ENCODE measurements around the gene MMP20. TPM values are rescaled to one million over a fixed set of nuclear protein-coding genes. Genes with fewer than 3 reads are reported as not detected.
A peak's percentile ranks its signal among the peaks of the same experiment; 100 is the strongest.
"Not testable (repeated sequence)": the region's sequence is repeated elsewhere in the genome, so short reads cannot be mapped to it uniquely, and the experiment has no call there.

MMP20 gene, protein sequence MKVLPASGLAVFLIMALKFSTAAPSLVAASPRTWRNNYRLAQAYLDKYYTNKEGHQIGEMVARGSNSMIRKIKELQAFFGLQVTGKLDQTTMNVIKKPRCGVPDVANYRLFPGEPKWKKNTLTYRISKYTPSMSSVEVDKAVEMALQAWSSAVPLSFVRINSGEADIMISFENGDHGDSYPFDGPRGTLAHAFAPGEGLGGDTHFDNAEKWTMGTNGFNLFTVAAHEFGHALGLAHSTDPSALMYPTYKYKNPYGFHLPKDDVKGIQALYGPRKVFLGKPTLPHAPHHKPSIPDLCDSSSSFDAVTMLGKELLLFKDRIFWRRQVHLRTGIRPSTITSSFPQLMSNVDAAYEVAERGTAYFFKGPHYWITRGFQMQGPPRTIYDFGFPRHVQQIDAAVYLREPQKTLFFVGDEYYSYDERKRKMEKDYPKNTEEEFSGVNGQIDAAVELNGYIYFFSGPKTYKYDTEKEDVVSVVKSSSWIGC
- total RNA-seq (2014; rRNA removed; shearing (Covaris generic)) = not detected in 2 replicates

DNA sequence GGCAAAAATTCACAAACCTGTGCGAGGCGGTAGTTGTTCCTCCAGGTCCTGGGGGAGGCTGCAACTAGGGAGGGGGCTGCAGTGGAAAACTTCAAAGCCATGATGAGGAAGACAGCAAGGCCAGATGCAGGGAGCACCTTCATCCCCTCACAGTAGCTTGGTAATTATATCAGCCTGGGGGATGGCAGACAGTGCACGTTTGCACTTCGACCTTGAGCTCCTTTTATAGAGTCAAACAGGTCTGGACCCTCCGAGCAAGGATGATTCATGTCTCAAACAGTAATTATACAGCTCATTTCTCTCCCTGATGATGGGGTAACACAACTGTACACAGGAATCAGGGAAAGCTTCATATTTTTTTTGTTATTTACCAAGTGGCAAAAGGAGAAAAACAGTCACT lies at the start of gene MMP20:
TSS of gene MMP20 (minus strand) at position 156 of the 400 bp plus-strand sequence. CDS start at position 143, 13 bp downstream.
- no peak for DNase-seq (ENCODE audit: low read depth)

DNA sequence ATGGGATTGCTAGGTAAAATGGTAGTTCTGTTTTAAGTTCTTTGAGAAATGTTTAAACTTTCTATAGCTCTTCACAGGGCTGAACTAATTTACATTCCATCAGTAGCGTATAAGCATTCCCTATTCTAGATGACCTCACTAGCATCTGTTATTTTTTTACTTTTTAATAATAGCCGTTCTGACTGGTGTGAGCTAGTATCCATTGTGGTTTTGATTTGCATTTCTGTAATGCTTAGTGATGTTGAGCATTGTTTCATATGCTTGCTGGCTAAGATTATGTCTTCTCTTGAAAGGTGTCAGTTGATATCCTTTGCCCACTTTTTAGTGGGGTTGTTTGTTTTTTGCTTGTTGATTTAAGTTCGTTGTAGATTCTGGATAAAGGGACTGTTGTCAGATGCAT lies 44.5 kb upstream of the MMP20 start:
- no peak for DNase-seq (ENCODE audit: low read depth)

DNA sequence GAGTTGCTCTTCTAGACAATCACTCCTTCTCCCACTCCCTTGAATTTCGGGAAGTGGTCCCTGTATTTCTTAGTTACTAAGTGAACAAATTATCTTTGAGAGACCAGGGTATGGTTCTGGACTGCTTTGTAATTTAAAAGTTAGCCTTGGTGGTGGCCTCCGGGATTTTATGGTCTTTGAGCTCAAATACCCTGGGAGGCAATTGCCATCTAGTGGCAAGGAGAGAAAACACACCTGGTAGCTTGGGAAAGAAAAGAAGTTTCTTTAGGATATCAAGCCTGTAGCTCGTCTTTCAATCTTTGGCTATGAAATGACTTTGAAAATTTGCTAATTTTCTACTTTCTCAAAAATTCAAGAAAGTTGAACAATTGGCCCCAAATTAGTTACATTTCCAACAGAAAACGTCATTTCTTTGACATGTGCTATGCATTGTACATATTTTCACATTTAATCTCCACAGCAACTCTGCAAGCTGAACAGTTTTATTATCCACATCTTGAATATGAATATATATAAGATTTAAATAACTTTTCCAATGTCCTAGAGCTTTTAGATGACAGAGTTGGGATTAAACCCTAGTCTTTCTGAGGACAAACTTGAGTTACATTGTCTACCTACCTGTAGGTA lies 41.3 kb upstream of the MMP20 start:
- DNase-seq (ENCODE audit: low read depth) = peak; percentile 39

DNA sequence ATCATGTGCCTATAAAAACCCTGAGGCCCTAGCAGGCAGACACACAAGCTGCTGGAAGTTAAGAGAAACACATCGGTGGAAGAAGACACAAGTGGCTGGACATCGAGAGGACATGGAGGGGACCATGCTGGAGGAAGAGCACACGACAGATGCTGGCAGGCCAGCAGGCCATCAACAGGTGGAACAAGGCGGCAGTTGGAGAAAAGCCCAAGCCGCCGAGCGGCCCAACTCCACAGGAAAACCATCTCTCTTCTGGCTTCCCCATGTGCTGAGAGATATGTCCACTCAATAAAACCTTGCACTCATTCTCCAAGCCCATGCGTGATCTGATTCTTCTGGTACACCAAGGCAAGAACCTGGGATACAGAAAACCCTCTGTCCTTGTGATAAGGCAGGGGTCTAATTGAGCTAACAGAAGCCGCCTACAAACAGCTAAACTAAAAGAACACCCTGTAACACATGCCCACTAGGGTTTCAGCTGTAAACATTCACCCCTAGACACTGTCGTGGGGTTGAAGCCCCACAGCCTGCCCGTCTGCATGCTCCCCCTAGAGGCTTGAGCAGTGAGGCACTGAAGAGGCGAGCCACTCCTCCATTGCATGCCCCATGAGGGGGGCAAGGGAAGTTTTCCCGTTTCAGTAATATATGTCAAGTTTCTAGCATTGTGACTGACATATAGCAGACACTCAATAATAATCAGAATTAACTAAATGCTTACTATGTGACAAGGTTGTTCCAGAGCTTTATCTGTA lies 39.0 kb upstream of the MMP20 start:
- peak; percentile 26 for DNase-seq (ENCODE audit: low read depth)

DNA sequence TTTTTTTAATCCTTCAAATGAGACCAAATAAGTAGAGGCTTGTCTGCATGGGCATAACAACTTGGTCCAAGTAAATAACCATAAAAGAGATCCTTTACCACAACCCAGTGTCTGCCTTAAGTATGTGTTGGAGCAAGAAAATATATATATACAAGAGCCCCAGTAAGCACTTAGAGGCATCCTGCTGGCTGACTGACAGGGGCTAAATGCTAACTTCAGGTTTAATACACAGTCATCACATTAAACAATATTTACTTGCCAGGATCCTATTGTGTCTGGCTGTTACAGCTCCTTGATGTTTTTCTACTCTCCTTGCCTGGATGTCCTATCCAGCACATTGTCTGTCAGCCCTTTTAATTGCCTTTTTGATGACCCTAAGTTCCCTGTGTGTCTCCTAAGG lies 37.5 kb upstream of the MMP20 start:
- no peak for DNase-seq (ENCODE audit: low read depth)

DNA sequence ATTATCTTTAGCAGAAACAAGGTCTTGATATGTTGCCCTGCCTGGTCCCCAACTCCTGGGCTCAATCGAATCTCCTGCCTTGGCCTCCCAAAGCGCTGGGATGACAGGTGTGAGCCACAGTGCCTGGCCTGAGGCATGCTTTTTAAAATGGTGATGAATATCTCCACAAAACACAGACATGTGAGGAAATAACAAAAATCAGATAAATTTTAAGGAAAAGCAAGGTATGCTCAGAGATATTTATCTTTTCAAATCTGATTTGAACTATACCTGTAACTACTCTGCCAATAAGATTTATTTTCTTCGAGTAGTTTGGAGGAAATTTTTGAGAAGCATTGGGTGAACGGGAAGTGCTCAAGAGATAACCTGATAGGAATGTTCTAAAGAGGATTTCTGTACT lies 35.9 kb upstream of the MMP20 start:
- DNase-seq (ENCODE audit: low read depth) = no peak

DNA sequence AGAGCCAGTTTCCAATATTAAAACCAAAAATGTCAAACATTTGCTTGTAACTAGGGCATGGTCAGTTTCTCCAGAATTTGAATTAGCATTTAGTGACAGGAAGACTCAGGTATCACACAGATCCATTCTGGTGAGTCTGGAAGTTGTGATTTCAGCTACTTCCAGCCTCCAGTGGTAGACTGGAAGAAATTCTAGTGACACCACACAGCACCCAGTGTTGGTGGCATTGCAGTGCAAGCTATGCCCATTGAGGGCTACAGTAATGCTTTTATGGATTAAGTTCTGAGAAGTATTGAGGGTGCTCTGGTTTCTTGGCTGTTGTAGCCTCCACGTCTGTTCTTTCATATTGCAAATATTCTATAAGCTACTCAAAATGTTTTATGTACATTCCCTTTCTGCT lies 31.4 kb upstream of the MMP20 start:
- DNase-seq (ENCODE audit: low read depth) = no peak

DNA sequence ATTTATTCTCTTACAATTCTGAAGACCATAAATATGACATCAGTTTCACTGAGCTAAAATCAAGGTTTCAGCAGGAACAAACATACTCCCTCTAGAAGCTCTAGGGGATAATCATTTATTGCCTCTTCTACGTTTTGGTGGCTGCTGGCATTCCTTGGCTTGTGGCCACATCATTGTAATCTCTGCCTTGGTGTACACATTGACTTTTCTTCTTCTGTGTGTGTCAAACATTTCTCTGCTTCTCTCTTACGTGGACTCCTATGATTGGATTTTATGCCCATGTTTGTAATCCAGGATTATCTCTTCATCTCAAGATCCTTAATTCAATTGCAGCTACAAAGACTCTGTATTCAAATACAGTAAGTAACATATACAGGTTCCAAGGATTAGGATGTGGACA lies 30.4 kb upstream of the MMP20 start:
- no peak for DNase-seq (ENCODE audit: low read depth)

DNA sequence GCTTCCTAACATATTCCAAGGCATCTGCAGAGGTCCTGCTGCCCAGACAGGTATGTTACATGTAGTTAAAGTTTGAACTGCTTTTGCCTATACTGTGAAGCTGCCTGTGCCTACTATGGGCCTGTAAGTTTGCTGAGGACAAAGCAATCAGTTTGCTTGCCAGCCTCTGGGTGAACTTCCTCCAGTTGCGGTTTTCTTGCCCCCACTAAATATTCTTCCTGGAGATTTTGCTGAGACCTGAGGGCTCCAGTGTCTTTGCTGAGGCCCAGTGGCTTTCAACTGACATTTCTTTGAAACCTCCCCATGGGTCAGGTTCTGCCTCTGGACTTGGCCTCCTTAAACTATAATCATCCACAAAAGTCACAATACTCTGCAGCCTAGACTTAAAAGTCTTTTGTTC lies 29.6 kb upstream of the MMP20 start:
- DNase-seq (ENCODE audit: low read depth) = no peak

DNA sequence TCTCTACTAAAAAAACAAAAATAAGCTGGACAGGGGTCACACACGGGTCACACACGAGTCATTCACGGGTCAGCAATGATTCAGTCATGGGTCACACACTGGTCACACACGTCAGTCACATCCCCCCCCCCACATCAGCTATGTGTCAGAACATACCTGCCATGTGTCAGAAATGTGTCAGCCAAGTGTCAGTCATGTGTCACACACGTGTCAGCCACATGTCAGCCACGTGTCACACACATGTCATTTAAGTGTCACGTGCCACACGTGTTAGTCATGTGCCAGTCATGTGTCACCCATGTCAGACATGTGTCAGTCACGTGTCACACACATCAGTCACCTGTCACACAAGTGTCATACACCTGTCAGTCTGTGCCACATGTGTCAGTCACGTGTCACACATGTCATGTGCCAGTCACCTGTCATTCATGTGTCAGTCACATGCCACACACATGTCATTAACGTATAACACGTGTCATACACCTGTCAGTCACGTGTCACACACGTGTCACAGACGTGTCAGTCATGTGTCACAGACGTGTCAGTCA lies 28.7 kb upstream of the MMP20 start:
- DNase-seq (ENCODE audit: low read depth) = peak; percentile 19

DNA sequence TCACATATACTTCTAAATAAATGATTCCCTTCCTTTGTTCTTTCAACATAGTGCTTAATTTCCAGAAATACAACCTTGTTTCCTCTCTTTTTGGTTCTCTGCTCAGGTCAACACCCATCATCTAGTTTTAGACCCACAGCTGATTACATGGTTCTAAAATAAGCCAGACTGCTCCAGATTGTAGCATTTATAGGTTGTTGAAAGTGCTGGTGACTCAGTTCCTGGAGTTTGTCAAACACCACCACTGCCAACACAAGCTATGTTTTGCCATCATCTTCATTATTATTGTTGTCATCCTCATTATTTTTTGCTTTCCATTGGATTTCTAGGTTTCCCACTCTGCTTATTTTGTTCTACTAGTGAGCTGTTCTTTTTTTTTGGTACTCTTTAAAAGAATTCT lies 22.3 kb upstream of the MMP20 start:
- no peak for DNase-seq (ENCODE audit: low read depth)

DNA sequence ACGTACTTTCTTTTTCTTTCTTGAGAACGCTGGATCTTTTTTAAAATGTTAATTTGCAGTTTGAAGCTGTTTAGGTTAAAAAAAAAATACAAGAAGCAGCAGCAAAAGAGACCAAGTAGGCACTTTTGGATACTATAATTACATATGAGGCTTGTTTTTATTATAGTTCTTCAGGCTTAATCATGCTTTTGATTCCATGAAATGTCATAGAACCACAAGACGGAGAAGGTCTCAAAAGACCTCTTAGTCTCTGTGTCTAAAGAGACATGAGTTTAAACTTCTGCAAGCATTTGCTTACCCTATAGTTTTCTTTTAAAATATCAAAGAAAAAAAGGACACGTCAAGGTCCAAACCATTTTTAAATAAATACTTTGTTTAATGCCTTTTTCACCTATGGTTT lies 18.8 kb upstream of the MMP20 start:
- no peak for DNase-seq (ENCODE audit: low read depth)

DNA sequence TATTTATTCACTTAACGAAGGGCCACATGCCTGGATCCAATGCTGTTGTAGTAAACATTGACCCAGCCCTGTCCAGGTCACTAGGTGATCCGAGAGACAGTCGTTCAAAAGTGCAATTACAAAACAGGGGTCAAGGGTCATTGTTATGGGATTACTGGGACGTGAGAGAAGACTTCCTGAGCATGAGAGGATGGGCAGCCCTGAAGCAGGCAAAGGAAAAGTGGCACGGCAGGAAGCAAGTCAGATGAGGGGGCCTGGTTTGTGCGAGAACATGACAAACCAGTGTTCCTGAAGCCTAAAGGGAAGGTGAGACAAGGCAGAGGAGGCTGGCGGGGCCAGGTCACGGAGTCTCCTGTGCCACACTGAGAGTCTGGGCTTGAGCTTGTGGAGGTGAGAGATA lies 15.8 kb upstream of the MMP20 start:
- DNase-seq (ENCODE audit: low read depth) = no peak

DNA sequence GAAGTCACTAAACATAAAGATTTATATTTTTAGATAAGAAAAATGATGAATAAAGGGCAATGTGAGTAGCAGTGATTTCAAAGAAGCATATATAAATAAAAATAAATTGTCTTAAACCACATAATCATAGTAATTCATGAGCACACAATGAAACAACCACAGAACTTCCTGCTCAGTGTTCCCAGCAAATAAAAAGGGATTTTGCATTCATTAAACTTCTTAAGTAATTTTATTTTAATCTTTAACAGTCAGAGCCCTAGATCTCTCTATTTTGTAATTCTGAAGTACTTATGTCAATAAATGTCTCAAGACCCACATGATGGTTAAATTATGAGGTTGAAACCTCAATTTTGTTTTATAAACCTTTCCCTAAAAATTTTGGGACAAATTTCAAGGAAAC lies 14.5 kb upstream of the MMP20 start:
- DNase-seq (ENCODE audit: low read depth) = no peak

DNA sequence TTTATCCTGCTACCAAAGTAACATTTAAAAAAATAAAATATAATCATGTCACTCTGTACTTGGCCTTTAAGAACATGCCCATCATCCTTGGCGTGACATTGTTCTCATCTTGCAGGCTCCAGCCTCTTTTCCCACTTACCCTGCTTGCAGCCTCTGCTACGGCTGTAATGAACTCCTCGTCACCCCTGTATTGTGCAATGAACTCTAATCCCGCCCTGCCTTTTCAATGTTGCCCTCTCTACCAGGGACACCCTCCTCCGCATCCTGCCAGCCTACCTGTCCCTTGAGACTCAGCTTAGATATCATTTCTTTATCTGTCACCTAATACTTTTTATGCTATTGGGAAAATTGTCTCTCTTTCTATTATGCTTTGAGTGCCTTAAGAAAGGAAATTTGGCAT lies 12.6 kb upstream of the MMP20 start:
- DNase-seq (ENCODE audit: low read depth) = no peak

DNA sequence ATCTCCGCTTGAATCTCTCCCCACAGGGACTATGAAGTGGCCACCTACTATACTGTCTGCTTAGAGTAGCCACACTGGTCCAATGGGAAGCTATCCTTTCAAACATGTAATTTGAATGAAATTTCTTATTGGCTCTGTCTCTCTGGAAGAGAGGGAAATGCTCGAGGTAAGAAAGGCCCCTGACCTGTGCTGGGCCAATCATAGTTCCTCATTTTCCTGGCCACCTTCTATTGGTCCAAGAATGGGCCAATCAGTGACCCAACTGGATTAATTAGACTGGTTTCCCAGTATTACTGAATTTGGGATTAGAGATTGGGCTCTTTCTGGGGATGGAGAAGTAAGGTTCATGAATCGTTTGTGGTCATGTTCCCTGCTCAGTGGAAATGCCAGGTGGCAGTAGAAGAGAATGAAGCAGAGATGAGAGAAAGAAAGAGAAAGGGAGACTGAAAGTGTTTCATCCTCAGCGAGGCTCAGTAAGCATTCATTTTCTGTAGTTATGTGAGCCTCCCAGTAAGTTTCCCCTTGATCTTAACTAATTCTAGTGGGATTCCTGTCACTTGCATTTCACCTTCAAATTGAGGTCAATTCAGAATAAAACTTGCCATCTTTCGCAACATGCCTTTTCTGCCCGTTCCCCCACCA lies 8.4 kb upstream of the MMP20 start:
- DNase-seq (ENCODE audit: low read depth) = no peak

DNA sequence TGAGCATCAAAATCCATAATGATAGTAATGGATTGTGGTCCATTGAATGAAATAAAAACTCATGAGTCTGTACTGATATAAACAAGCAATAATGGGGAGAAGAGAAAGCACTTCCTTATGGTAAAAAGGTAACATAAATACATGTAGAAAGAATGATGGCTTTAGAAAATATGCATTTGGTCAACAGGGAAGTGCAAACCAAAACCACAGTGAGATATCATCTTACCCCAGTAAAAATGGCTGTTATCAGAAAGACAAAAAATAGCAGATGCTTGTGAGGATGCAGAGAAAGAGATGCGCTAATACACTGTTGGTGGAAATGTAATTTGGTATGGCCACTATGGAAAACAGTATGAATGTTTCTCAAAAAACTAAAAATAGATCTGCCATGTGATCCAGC lies 6.9 kb upstream of the MMP20 start:
- no peak for DNase-seq (ENCODE audit: low read depth)

DNA sequence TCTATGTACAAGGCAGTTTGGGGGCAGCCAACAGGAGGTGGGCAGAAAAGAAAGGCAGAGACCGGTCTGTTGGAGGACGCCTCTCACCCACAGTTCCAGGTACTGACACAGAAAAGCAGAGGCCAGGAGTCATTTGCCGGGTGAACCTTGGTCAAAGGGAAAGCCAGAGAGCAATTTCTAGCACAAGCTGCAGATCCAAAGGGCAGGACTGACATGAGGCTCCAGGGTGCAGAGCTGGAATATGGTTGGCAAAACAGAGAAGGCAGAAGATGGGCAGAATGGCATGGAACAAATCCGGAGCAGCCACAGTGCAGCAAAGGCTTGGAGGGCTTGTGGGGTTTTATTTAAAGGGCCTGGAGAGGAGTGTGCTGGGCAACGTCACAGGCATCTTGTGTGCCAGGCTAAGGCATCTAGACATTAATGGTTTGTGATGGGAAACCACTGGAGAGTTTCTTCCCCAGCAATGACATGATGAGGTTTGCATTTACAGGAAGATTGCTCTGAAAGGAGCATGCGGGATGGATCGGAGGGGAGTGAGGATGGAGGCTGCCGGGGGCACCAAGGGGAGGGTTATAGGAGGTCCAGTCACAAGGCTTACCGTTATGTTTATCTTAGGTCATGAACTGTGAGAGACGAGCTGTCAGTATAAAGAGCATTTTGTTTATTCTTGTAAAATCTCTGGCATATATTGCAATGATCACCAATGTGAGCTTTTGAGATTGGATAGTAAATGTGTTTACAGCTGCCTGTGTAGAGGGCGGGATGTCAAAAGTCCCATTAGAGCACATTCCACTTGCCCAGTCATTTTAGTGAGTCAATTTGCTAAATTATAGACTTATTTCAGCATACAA lies 5.7 kb upstream of the MMP20 start:
- no peak for DNase-seq (ENCODE audit: low read depth)

DNA sequence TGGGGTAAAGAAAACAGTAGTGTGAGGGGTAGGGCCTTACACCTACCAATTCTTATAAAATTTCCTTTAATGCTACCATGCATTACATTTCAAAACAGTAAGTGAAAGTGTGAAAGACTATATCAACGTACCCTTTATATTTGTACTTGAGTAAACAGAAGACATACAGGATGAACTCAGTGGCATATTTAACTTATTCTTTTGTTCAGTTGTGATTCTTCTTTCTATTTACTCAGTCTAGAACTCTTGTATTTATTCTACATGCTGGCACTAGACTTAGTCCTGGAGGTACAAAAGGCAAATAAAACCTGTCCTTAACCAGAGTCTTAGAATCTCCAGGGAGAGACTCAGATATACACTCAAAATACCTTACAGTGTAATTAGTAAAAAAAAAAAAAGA lies 4.8 kb upstream of the MMP20 start:
- DNase-seq (ENCODE audit: low read depth) = not testable (repeated sequence)

DNA sequence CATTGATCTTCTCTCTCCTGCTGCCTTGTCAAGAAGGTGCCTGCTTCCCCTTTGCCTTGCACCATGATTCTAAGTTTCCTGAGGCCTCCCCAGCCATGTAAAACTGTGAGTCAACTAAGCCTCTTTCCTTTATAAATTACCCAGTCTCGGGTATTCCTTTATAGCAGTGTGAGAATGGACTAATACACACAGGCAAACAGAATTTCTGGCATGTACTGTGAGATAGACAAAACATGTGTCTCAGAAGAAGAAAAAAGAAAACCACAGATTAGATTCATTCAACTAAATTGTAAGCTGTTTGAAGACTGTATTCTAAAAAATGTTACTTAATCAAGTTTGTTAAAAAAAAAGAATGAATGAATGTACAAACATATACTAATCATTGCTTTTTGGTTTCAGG lies 1.5 kb upstream of the MMP20 start:
- DNase-seq (ENCODE audit: low read depth) = no peak

DNA sequence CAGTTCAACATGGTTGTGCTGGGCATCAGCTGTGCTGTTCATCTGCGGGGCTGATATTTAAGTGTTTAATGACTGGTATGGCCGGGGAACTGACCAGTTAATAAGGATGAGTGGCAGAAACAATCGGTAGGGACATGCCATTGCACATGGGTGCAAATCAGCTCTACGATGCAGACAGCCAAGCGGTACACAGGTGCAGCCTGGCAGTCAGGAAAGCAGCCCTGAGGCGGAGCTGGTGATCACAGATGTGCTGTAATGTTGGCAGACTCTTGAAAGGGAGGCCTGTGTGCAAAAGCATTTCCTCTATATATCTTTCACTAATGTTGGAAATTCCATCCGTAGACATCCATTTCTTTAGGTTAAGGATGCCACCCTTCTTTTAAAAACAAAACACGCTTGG lies 1.1 kb downstream of the MMP20 start:
- DNase-seq (ENCODE audit: low read depth) = no peak

All from Daoy (cell line).